ENCODE data around the gene GSTM2. TPM values are rescaled to one million over a fixed set of nuclear protein-coding genes. Genes with fewer than 3 reads are reported as not detected.
"Not testable (repeated sequence)": the region's sequence is repeated elsewhere in the genome, so short reads cannot be mapped to it uniquely, and the experiment has no call there.

The GSTM2 gene
- total and polyA plus RNA-seq, 2 donors (not counting 1 experiment from before 2014, with no cell fraction given) = 42.9 to 94.4 TPM

DNA sequence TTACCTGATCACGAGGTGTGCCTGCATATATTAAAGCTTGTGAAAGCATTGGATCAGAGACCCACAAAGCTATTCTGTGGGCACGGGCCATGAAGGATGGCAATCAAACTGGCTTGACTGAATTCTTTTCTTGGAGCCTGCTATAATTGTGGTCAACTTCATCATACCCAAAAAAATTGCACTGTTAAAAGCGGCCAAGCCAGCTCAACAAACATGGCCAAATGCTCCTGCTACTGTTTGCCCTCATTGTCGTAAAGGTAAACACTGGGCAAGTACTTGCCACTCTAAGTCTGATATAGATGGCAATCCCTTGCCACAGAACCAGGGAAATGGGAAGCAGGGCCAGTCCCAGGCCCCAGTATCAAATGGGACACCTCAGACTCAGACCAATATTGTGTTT lies 37.6 kb downstream of the GSTM2 start:
- no peak for DNase-seq
- no peaks in the 10 kb centered on the region for H3K27me3 ChIP-seq (replicated peaks in 1 of 4; ENCODE audit: control extremely low read depth in 1 of 4, control insufficient read depth in 3 of 4, insufficient read depth in 4 of 4, low read length in 3 of 4)

DNA sequence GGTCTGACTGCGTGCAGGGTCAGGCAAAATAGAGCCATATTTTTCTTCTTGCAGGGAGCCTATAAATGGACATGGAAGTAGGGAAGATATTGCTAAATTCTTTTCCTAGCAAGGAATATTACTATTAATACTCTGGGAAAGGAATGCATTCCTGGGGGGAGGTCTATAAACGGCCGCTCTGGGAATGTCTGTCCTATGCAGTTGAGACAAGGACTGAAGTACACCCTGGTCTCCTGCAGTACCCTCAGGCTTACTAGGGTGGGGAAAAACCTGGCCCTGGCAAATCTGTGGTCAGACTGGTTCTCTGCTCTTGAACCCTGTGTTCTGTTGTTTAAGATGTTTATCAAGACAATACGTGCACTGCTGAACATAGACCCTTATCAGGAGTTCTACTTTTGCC lies 41.1 kb downstream of the GSTM2 start:
- H3K27ac Mint-ChIP-seq; H3K4me2 ChIP-seq (replicated peaks; ENCODE audit: low read depth, low read length, poor library complexity, severe bottlenecking); H3K4me1 Mint-ChIP-seq; H3K27me3 Mint-ChIP-seq; H3K27me3 ChIP-seq (replicated peaks in 1 of 4; ENCODE audit: control extremely low read depth in 1 of 4, control insufficient read depth in 3 of 4, insufficient read depth in 4 of 4, low read length in 3 of 4); H3K4me1 ChIP-seq (ENCODE audit: control insufficient read depth in 2 of 2, insufficient read depth in 2 of 2, low read length in 2 of 2); H3K27ac ChIP-seq (ENCODE audit: low read length in 2 of 2); H3K9me3 Mint-ChIP-seq (ENCODE audit: insufficient read depth); intact Hi-C loops (cut with micrococcal nuclease); CTCF ChIA-PET; H4K20me1 ChIP-seq (ENCODE audit: control insufficient read depth, insufficient read depth, low read length, poor library complexity, severe bottlenecking); DNase-seq; H2AFZ ChIP-seq (ENCODE audit: insufficient read depth, low read depth, low read length, poor library complexity, severe bottlenecking); ATAC-seq (ENCODE audit: low read depth); POLR2A ChIA-PET; H3K36me3 ChIP-seq (replicated peaks in 1 of 2; ENCODE audit: control extremely low read depth in 1 of 2, control insufficient read depth in 1 of 2, extremely low read depth in 1 of 2, insufficient read depth in 2 of 2, low read length in 1 of 2); H3K4me3 ChIP-seq (ENCODE audit: control extremely low read depth in 1 of 5, extremely low read depth in 1 of 5, insufficient read depth in 1 of 5, low read depth in 2 of 5, low read length in 4 of 5); H3K4me3 Mint-ChIP-seq; H3K9ac ChIP-seq (ENCODE audit: low read length); H3K79me2 ChIP-seq (ENCODE audit: control insufficient read depth, insufficient read depth, low read length): not testable (repeated sequence)
- WGBS (ENCODE audit: insufficient coverage) = 50% methylated on average over 2 of the region's 4 CpGs
- H3K9me3 ChIP-seq (ENCODE audit: control extremely low read depth in 1 of 3, control insufficient read depth in 2 of 3, insufficient read depth in 1 of 3, low read length in 2 of 3) = peaks cover 0 to 16% (median 6%) of the 10 kb centered on the region in 3 donors

More for the DNA sequence above, 37.6 kb downstream of the GSTM2 start:
- Histone ChIP-seq H3K4me1 (ENCODE audit: control insufficient read depth in 2 of 2, insufficient read depth in 2 of 2, low read length in 2 of 2) (no peaks in the 10 kb centered on the region), H4K20me1 (ENCODE audit: control insufficient read depth, insufficient read depth, low read length, poor library complexity, severe bottlenecking) (no peaks in the 10 kb centered on the region), H3K9me3 (ENCODE audit: control extremely low read depth in 1 of 3, control insufficient read depth in 2 of 3, insufficient read depth in 1 of 3, low read length in 2 of 3) (peaks cover 0 to 15% (median 6%) of the 10 kb centered on the region in 3 donors), H3K27ac (ENCODE audit: low read length in 2 of 2) (no peak overlapping the region), H3K4me2 (replicated peaks; ENCODE audit: low read depth, low read length, poor library complexity, severe bottlenecking) (no peak overlapping the region), H3K36me3 (replicated peaks in 1 of 2; ENCODE audit: control extremely low read depth in 1 of 2, control insufficient read depth in 1 of 2, extremely low read depth in 1 of 2, insufficient read depth in 2 of 2, low read length in 1 of 2) (no peaks in the 10 kb centered on the region), H2AFZ (ENCODE audit: insufficient read depth, low read depth, low read length, poor library complexity, severe bottlenecking) (no peak overlapping the region), H3K4me3 (ENCODE audit: control extremely low read depth in 1 of 5, extremely low read depth in 1 of 5, insufficient read depth in 1 of 5, low read depth in 2 of 5, low read length in 4 of 5) (no peak overlapping the region), H3K79me2 (ENCODE audit: control insufficient read depth, insufficient read depth, low read length) (no peaks in the 10 kb centered on the region), H3K9ac (ENCODE audit: low read length) (no peak overlapping the region)
- Mint-ChIP-seq H3K27me3 (peaks cover 4% of the 10 kb centered on the region), H3K4me1 (no peaks in the 10 kb centered on the region), H3K27ac (no peak overlapping the region), H3K4me3 (no peak overlapping the region), H3K9me3 (ENCODE audit: insufficient read depth) (peaks cover 3% of the 10 kb centered on the region)
- no peak for ATAC-seq (ENCODE audit: low read depth)
- POLR2A ChIA-PET = no interaction called here
- TF ChIP-seq, protein P1, sequence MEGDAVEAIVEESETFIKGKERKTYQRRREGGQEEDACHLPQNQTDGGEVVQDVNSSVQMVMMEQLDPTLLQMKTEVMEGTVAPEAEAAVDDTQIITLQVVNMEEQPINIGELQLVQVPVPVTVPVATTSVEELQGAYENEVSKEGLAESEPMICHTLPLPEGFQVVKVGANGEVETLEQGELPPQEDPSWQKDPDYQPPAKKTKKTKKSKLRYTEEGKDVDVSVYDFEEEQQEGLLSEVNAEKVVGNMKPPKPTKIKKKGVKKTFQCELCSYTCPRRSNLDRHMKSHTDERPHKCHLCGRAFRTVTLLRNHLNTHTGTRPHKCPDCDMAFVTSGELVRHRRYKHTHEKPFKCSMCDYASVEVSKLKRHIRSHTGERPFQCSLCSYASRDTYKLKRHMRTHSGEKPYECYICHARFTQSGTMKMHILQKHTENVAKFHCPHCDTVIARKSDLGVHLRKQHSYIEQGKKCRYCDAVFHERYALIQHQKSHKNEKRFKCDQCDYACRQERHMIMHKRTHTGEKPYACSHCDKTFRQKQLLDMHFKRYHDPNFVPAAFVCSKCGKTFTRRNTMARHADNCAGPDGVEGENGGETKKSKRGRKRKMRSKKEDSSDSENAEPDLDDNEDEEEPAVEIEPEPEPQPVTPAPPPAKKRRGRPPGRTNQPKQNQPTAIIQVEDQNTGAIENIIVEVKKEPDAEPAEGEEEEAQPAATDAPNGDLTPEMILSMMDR (IDR thresholded peaks at IDR 0.05) = no peak
- TF ChIP-seq EZH2 (IDR thresholded peaks at IDR 0.05; ENCODE audit: borderline replicate concordance, insufficient read depth, low read depth, low read length, poor library complexity, severe bottlenecking) = no peak
- intact Hi-C loops (cut with micrococcal nuclease) = no loop called here
- WGBS (ENCODE audit: insufficient coverage) = 96% methylated on average over 4 of the region's 4 CpGs
- CTCF ChIA-PET = interaction anchor here (0.9 to 1.2 kb wide), 2 partner anchors 64 to 65 kb away, joined by 3 read pairs; no protein-coding TSS in a partner anchor

DNA sequence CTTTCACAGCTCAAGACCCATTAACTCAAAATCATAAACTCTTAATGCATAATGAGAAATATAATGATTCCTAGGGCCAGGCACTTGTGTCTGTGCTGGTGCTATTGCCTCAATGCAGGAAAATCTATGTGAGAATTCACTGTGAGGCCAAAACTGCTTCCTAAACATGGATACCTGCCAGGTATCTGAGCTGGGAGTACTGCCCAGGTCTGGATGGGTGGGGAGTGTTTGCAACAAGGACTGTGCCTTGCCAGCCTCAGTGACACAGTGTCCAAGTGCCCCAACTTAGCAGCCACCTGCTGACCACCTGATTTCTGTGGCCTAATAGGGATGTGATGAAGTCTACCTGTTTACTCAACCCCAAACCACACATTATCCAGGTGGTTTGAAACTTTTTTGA lies 42.0 kb downstream of the GSTM2 start:
- H3K27me3 Mint-ChIP-seq = peaks cover 15% of the 10 kb centered on the region
- H3K36me3 ChIP-seq (replicated peaks in 1 of 2; ENCODE audit: control extremely low read depth in 1 of 2, control insufficient read depth in 1 of 2, extremely low read depth in 1 of 2, insufficient read depth in 2 of 2, low read length in 1 of 2); POLR2A ChIA-PET; H4K20me1 ChIP-seq (ENCODE audit: control insufficient read depth, insufficient read depth, low read length, poor library complexity, severe bottlenecking); H3K27ac ChIP-seq (ENCODE audit: low read length in 2 of 2); H3K79me2 ChIP-seq (ENCODE audit: control insufficient read depth, insufficient read depth, low read length); H3K4me2 ChIP-seq (replicated peaks; ENCODE audit: low read depth, low read length, poor library complexity, severe bottlenecking); DNase-seq; H3K27me3 ChIP-seq (replicated peaks in 1 of 4; ENCODE audit: control extremely low read depth in 1 of 4, control insufficient read depth in 3 of 4, insufficient read depth in 4 of 4, low read length in 3 of 4); intact Hi-C loops (cut with micrococcal nuclease); H3K4me1 Mint-ChIP-seq; H3K4me3 ChIP-seq (ENCODE audit: control extremely low read depth in 1 of 5, extremely low read depth in 1 of 5, insufficient read depth in 1 of 5, low read depth in 2 of 5, low read length in 4 of 5); H3K9ac ChIP-seq (ENCODE audit: low read length); H3K9me3 Mint-ChIP-seq (ENCODE audit: insufficient read depth); H3K4me1 ChIP-seq (ENCODE audit: control insufficient read depth in 2 of 2, insufficient read depth in 2 of 2, low read length in 2 of 2); ATAC-seq (ENCODE audit: low read depth); CTCF ChIA-PET; H2AFZ ChIP-seq (ENCODE audit: insufficient read depth, low read depth, low read length, poor library complexity, severe bottlenecking); H3K27ac Mint-ChIP-seq; H3K4me3 Mint-ChIP-seq: not testable (repeated sequence)
- peaks cover 0 to 13% (median 6%) of the 10 kb centered on the region in 3 donors for H3K9me3 ChIP-seq (ENCODE audit: control extremely low read depth in 1 of 3, control insufficient read depth in 2 of 3, insufficient read depth in 1 of 3, low read length in 2 of 3)
